HuH-7.5 (cell line): ENCODE measurements around the gene TEP1.
"Not testable (repeated sequence)": the region's sequence is repeated elsewhere in the genome, so short reads cannot be mapped to it uniquely, and the experiment has no call there.

Experiments used
- DNase-seq: peaks from one replicate; pipeline ENCODE4 v3.0.0; 2011; ENCODE audit warnings: low spot score

TEP1 gene

DNA sequence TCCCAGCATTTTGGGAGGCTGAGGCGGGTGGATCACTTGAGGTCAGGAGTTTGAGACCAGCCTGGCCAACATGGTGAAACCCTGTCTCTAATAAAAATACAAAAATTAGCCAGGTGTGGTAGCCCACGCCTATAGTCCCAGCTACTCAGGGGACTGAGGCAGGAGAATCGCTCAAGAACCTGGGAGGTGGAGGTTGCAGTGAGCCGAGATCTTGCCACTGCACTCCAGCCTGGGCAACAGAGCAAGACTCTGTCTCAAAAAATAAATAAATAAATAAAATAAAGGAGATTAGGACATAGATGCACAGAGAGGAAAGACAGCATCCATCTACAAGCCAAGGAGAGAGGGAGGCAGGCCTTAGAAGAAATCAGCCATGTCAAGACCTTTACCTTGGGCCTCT is 72.3 kb downstream of the TEP1 start:
- DNase-seq: not testable (repeated sequence)

DNA sequence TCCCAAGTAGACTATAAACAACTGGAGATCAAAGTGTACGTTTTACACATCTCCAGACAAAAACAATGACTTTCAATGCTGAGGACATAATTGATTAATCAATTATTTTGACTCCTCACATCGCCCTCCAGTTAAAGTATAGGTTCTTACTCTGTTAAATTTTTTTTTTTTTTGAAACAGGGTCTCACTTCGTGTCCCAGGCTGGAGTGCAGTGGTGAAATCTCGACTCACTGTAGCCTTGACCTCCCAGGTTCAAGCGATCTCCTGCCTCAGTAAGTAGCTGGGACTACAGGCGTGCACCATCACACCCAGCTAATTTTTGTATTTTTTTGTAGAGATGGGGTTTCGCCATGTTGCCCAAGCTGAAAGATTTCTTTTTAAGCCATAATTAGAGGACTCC is 79.3 kb downstream of the TEP1 start:
- DNase-seq: no peak

DNA sequence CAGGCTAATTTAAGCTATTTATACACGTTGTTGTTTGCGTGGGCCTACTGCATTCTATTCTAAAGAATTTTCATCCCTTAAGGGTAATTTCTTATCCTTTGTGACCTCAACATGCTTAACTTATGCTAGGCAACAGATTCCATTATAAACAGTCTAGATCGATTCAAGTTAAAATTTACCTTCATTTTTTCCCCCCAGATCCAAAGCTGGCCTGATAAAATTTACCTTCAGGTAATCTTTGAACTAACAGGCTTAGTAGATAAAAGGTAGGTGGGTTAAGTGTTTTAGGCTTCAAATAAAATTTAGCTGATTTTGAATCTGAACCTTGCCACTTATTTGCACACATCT is 79.8 kb downstream of the TEP1 start:
- DNase-seq: no peak

DNA sequence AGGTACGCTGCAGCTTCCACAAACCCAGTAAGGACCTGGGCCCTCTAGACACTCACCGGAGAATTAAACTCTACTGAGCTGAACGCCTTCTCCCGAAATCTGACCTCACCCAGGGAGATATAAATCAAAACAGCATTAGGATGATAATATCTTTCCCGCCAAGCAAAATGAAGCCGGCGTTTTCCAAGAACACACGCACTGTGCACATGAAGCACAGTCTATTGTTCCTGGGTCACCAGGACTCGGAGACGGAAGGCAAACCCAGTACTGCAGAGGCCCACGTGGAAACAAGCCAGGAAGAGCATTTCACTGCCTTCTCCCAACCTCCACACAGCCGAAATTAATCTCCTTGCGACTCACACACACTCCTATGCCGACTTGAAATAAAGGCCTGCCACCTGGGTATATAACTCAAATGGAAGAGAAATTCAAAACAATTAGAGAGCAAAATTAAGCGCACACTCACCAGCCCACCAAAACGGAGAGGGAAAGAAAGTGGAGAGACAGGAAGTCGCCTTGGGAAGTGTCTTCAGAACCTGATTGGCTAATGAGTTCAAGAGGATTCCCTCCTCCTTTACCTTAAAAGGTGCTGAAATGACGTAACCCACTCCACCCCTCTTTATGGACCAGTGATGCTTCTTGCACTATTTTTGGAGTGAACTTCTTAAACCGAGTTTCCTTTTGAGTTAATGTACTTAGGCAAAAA is 80.4 kb downstream of the TEP1 start, which contains the start of gene CCNB1IP1:
Gene CCNB1IP1 (minus strand): TSS at position 492 of the 706 bp plus-strand sequence. CDS start 16,756 bp downstream, outside the sequence.
- DNase-seq: peak; percentile 71

DNA sequence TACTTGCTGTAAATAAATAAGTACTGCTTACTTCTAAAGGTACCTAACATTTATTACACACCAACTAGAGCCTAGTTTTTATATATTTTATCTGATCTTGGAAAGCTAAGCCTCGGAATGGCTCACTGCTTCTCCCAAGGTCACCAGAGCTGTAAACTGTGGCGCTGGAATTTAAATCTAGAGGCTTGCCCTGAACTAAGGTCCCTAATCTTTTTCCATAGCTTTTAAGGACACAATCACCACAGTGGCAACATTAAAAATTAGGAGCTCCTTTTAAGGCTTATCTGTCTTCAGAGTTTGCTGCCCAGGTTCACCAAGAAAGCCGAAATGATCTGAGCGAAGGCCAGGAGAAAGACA is 80.9 kb downstream of the TEP1 start:
- no peak for DNase-seq

DNA sequence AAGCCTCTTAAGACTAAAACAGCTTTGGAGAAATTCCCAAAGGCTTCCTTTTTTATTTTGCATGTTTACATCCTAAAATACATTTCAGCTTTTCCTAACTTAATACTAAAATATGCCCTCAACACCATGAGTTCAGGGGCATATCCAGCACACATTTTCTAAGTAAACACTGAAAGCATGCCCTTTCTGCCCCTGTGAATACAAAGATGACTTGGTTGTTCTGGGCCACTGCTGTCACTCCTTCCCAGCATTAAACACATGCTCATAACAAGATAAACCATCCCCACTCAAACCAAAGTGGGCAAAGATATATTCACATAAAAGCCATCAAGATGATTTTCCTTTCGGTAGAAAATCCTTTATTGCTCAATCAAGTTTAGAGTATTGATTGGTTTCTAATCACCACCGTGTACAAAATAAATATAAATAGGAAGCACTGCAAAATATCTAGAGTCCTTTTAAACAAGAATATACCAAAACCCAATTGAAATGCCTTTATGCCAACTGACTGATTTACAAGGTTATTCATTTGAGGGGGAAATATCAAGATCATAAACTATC is 82.2 kb downstream of the TEP1 start:
- no peak for DNase-seq

DNA sequence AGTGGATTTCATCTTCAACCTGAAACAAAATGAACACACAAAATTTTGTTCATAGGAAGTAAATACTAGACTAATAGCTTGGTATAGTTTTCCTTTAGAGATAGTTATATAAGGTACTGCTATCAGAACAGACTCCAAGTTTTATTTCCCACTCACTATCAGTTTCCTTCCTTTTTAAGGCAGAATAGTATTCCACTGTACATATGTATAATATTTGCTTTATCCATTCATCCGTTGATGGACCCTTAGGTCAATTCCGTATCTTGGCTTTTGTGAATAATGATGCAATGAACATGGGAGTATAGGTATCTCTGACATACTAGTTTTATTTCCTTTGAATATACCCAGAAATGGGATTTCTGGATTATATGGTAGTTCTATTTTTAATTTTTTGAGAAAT is 83.9 kb downstream of the TEP1 start:
- no peak for DNase-seq

DNA sequence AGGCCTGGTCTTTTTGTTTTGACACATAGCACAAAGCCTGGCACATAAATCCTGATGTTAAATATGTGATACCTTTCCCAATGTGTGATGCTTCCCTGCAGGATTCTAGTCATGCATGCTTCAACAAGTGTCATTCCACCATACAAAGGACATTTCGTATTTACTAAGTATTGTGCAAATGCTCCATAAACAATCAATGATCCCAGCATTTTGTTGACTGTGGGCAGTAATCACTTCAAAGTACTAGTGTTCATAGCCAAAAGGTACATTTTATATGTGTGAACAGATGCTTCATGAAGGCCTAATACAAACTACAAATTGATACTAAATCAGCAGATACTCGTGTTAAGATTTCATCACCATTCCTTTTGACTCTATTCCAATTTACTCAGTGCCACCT is 84.6 kb downstream of the TEP1 start:
- DNase-seq: no peak

DNA sequence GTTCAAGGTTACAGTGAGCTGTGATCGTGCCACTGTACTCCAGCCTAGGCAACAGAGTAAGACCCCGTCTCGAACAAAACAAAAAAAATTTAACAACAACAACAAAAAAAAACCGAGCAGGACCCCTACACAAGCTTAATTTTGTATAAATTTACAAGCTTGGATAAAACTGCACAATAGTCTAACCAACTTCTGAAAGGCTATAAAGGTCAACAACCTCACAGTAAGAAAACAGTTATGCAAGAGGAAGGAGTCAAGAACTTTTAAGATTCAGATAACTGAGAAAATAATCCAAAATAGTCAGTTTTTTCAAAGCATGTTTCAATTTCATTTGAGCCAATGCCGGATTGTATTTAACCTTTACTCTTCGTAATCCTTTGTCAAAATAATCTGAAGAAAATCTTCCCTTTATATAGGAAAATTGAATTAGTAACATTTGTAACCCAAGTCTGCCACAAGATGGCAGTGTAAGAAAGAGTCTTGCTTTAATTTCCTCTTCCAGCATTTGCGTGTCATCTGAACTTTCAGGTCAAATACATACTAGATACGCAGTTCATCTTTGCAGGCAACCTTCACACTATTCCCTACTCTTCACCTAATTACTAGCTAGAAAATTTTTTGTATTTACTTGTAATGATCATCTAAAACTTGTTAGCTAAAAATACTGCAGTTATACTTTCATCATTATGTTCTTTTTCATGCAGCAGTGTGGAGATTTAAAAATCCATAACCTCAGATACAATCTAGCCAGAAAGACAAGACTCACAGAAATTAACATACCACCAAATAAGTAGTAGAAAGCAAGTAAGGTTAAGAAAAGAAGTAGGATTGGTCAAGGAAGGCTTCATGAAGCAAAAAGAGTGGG is 86.1 kb downstream of the TEP1 start:
- peak; percentile 39 for DNase-seq

DNA sequence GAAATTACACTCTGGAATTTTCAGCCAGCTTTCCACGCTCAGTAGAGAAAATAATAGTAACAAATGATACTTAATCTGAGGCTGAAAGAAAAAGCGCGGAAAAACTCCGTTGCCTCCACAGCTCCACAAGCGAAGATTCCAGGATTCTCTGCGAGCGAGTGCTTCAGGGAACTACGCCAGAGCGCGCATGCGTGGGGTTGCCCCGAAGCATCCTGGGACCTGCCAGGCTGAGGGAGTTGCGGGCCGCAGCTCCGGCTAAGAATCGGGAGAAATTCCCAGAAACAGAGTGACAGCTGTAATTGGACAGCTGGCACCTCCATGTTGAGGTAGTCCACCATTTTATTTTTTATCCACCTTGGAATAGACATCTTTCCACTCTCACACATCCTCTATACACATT is 95.6 kb downstream of the TEP1 start:
- DNase-seq: no peak
